HG03175 (cell line): ENCODE measurements around the gene OOEP.

Source experiments
- ATAC-seq: cut with Tn5 transposase; IDR thresholded peaks from one replicate; pipeline ENCODE4 v1.9.1; 2021; ENCODE audit warnings: mild to moderate bottlenecking, moderate library complexity; ENCODE audit not compliant: unreplicated experiment

The OOEP gene

DNA sequence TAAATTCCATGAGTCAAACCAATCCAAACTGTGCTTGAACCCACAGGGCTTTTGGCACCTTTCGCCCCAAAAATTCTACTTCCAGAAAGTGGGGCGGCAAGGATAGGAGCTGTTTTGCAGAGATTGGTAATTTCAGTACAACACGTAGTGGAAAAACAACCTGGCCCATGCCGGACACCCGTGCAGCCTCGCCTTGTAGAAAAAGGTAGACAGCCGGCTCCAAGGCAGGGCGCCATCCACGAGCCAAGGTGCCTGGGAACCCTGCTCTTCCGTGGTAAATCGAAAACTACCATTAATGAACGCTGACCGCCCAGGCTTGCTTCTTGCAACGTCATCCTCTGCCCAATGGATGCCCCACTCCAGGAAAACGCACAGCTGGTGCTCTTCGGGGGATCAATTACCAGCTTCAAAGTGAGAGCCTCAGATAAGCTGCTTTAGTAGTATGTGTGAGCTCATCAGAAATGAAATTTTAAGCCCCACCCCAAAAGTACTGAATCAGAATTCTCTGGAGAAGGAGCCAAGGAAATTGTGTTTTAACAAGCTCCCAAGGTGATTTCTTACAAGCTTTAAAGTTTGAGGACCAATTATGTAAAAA is 1.8 kb downstream of the OOEP start:
- ATAC-seq = no peak

DNA sequence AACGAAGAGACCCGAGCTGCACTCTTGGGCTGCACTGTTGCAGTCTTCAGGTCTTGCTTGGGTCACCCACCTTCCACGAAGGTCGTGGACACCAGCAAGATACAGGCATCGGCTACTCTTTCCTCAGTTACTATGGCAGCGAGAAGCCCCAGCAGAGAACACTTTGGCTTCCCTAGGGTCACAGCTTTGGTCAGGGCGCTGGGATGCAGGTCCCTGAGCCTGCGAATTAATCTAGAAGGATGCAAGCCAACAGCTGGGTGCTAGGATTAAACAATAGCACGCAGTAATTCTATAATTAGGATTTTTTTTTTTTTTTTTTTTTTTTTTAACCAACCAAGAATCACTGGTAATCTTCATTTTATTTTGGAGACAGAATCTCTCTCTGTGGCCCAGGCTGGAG is 5.1 kb downstream of the OOEP start:
- ATAC-seq = no peak

DNA sequence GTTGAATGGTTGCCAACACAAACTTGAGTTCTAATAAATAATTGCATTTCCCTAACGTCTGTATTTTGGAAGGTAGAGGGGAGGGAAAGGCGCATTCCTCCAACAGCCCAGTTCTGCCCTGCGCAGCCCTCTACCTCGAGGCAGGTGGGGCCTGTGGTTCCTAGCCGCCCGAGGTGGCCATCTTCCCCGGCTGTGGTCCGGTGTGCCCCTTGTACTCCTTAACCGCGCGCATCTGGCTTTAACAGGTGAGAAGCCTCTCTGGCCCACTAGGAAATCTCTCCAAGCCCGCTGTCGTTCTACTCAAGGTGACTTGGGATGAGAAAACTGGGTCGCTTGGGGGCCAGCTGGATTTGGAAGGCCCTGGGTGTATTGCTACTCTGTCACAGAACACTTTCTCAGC is 5.6 kb downstream of the OOEP start:
- no peak for ATAC-seq

DNA sequence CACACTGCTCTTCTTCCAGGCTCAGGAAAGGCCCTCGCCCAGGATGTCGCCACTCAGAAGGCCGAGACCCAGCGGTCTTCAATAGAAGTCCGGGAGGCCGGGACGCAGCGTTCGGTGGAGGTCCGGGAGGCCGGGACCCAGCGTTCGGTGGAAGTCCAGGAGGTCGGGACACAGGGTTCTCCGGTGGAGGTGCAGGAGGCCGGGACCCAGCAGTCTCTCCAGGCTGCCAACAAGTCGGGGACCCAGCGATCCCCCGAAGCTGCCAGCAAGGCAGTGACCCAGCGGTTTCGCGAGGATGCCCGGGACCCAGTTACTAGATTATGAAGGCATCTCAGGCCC is 6.2 kb downstream of the OOEP start:
- no peak for ATAC-seq

DNA sequence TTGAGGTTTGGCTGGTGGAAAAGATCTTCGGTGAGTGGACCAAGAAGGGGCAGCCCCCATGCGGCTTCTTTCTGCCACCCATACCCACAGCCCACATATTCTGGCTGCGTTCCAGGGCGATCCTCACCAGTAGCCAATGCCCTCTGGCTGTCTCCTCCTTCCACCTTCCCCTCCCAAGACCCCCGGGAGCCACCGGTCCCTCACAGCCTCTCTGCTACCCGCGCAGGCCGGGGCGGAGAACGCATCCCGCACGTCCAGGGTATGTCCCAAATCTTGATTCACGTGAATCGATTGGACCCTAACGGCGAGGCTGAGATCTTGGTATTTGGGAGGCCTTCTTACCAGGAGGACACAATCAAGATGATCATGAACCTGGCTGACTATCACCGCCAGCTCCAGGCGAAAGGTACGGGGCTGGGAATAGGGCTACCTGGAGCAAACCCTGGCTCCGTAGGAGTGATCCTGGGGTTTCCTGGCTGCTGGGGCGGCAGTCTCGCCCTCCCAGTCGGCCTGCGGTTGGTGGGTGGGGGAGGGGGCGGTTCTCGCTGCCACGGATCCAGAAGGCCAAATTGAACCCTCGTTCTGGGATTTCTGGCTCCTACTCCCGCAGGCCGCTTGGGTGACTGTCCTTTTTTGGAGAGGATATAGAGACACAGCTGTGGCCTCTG is 6.7 kb downstream of the OOEP start:
- ATAC-seq = no peak

DNA sequence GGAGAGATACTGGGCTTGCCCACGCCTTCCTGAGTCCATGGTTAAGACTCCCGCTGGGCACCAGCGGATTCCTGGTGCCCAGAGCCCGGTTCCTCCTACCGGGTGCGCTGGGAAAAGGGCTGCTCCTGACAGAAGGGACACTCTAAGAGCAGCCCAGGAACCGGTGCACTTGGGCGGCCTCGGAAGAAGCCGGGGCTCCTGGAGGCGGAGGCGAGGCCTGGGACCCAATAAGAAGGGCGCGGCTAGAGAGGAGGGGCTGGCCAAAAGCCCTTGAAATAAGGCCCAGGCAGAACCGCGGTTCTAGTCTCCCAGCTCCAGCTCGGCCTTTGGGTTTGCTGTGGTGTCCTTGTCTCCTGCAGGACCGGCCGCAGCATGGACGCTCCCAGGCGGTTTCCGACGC is 7.3 kb downstream of the OOEP start, which contains the start of gene KHDC3L:
Gene KHDC3L, plus strand, starts transcription at position 301 of the 400 bp plus-strand sequence. Its CDS starts 72 bp downstream, at position 373.
- no peak for ATAC-seq

DNA sequence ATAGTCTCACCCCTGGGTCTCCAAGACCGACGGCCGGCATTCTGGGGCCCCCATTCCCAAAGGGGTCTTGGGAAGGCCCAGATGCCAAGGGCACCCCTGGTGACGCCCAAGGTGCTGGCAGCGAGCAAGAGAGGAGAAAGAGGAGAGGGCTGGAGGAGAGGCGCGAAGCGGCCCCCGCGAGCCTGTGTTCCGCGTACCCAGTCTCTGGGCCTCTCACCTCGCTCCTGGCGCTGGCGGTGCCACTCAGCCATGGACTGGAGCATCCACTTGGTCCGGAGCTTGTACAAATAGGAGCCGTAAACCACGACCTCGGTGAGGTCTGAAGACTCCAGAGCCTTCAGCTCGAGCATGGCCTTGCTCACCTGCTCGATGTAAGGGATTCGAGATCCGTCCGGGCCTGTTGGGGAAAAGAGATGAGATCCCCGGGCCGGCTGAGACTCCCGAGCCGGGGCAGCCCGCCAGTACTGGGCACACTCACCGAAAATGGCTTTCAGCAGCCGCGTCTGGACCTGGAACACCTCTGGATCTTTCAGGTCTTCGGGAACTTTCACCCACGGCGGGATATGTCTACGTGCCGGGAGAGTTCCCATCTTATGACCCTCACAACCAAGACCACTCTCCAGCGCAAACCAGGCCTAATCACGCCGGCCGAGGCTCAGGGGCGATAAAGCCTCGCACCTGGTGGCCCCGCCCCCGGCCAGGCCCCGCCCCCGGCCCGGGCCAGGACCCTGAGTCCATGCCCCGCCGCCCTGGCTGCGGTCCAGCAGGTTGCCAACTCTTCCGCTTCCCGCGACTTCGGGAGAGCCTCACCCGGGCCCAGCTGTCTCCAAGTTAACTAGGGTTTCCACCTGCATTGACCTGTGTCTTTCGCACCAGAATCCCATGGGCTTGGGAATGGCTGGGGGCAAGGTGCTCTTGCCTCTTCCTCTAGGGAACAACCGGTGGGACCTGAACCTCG is 15.8 kb downstream of the OOEP start, which contains the start of gene DPPA5:
Gene DPPA5, minus strand, starts transcription at position 641 of the 958 bp plus-strand sequence. Its CDS starts 51 bp downstream, at position 590.
- no peak for ATAC-seq

DNA sequence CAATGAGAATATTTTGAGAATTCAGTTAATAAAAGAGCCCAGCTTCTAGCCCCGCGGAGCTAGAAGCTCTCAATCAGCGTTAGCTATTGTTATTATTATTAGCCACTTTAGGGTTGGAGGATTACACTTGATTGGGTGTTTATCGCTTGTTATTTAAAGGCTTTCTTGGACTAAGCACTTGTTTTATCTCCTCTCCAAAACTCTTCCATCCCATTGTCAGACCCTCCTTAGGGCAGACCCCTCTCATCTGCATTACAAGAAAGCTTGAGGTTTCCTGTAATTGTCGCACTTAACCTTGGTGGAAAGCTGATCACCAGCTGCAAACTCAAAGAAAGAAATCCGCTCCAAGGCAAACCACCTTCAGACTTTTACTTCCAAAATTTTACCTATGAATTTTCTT is 20.4 kb downstream of the OOEP start:
- ATAC-seq = no peak

DNA sequence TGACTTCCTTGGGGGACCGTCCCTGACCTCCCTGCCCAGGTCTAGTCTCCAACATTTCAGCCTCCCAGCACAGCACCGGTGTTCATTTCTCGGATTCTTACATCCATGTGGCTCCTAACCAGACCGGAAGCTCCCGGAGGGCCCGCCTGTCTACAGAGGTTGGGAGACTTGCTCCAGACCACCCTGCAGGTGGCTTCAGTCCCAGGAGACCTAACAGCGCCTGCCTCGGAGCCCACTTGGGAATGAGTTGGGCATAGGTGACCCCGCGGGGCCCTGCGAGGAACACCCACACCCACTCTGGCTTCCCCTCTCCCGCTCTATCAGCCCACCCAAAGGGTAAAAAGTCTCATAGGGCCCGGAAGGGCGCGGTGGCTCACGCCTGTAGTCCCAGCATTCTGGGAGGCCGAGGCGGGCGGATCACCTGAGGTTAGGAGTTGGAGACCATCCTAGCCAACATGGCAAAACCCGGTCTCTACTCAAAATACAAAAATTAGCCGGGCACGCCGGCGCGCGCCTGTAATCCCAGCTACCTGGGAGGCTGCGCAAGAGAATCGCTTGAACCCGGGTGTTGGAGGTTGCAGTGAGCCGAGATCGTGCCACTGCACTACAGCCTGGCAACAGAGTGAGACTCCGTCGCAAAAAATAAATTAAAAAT is 21.0 kb downstream of the OOEP start:
- no peak for ATAC-seq

DNA sequence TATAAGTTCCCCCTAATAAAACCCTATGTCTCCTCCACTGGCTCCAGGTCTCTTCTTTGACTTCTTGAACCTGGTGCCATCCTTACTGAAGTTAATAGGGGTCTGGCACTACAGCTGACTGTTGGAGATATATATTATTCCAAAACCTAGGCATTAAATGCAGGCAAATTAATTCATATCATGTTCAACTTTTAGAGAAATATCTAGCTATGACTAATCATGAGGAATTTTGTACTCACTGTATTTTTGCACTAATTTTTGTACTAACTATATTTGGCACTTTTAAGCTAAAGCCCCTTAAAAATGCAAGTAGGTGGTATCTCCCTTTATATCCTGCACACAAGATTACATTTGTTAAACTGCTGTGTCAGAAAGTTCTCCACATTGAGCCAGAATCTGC is 26.5 kb downstream of the OOEP start:
- ATAC-seq = no peak

DNA sequence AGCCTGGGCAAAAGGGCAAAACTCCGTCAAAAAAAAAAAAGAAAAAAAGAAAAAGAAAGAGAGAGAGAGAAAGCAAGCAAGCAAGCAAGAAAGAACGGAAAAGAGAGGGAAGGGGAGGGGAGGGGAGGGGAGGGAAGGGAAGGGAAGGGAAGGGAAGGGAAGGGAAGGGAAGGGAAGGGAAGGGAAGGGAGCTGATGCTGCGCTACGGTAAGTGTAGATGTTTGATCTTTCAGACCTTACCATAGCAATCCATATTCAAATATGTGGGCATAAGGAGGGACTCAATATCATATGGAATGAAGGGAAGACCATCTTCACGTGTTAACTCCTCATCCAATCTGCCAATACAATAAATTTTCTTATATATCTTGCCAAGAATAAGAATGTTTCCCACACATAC is 27.5 kb downstream of the OOEP start:
- no peak for ATAC-seq

DNA sequence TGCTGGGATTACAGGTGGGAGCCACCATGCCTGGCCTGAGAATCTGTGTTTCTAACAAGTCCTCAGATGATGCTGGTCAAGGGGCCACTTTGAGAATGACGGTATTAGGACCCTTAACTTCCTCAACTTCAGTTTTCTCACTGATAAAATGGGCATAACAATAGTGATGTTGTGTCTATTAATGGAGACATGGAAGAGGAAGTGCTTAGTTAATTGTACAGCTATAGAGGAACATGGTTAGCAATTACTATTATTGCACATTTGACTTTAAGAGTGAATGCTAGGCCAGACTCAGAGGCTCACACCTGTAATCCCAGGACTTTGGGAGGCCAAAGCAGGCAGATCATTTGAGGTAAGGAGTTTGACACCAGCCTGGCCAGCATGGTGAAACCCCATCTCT is 28.4 kb downstream of the OOEP start:
- ATAC-seq = no peak

DNA sequence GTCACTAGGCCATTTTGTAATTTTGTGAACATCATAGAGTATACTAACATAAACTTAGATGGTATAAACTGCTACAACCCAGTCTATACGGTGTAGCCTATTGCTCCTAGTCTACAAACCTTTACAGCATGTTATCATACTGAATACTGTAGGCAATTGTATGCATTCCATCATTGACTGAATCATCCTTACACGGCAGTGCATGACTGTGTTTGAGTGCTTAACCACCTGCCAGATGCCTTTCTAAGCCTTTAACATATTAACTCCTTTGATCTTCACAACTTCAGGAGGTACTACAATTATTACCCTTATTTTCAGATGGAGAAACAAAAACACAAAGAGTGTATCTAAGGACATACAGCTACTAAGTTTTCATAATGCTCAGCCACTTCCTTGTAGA is 29.6 kb downstream of the OOEP start:
- ATAC-seq = no peak

DNA sequence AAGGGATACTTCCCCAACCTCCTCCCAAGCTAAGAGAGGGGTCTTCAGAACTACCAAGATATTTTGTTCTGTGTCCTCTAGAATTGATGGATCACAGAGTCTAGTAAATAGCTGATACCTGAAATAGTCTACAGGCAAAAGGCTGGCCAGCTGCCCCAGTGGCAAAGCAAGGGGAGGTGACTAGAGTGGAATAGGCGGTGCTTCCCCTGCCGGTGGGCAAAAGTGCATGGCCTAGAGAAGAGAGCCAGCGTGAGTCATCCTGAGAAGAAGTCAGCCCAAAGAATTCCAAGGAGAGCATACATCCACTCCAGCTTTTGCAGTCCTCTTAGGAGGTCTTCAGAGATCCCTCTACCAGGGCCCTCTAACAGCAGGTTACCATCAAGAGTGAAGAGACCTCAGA is 30.4 kb downstream of the OOEP start:
- ATAC-seq = no peak

DNA sequence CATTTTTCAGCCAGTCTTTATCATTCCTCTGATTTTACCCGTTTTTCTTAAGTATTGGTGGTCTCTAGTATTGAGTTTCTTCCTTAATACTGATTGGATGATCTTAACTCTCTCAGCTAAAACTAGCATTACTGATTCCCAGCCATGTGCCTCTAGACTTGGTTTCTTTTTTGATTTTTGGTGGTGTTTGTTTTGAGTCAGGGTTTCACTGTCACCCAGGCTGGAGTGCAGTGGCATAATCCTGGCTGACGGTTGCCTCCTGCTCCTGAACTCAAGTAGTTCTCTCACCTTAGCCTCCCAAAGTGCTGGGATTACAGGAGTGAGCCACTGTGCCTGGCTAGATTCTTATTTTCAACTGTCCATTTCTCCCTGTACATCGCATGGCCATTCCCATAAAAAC is 40.5 kb downstream of the OOEP start:
- ATAC-seq = peak; percentile 51

DNA sequence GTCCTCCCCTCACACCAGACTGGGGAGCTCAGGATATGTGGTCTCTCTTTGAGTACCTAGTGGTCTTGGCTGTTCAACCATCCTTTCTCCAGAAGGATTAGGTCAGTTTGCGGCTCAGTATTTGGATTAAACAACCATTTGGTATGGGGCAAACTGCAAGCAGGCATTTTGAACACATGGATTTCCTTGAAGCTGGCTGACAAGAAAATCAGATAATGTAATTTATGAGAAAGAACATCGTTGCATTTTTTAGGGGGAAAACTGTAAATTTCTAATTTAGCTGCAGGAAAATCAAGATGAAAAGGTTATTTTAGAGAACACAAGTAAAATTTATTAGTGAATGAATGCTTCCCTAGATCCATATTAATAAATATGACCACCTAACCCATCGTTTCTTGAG is 40.9 kb downstream of the OOEP start:
- no peak for ATAC-seq

DNA sequence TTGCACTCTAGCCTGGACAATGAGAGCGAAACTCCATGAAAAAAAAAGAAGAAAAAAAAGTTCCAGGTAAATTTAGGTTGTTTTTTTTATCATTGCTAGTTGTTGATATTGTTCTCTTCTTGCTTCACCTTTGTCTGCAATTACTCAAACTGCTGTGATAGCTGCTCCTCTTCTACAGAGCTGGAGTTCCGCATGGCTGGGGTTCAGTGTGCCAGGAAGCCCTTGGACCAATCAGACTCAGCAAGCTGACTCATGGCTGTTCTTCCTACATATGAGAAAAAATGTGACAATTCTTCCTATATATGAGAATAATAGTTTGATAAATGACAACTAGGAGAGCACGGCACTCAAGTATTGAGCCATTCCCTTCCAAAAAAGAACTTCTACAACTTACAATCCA is 44.0 kb downstream of the OOEP start:
- no peak for ATAC-seq

DNA sequence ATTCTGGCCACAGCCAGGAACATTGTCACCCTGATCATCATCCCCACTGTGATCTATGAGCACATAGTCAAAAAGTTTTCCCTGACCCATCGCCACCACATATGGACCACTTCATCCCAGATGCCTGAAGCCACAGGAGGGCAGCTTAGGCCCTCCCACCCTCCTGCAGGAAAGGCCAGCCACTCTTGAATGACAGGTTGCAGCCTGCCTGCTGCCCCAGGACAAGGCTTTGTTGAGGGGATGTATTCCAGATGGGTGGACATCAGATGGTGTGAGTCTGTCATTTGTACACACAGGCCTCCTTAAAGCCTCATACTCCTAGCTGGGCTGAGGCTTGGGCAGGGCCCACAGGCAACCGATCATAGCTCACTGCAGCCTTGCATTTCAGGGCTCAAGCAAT is 46.4 kb downstream of the OOEP start:
- no peak for ATAC-seq
